ENCODE measurements around the gene MTFR1L.

The MTFR1L gene

DNA sequence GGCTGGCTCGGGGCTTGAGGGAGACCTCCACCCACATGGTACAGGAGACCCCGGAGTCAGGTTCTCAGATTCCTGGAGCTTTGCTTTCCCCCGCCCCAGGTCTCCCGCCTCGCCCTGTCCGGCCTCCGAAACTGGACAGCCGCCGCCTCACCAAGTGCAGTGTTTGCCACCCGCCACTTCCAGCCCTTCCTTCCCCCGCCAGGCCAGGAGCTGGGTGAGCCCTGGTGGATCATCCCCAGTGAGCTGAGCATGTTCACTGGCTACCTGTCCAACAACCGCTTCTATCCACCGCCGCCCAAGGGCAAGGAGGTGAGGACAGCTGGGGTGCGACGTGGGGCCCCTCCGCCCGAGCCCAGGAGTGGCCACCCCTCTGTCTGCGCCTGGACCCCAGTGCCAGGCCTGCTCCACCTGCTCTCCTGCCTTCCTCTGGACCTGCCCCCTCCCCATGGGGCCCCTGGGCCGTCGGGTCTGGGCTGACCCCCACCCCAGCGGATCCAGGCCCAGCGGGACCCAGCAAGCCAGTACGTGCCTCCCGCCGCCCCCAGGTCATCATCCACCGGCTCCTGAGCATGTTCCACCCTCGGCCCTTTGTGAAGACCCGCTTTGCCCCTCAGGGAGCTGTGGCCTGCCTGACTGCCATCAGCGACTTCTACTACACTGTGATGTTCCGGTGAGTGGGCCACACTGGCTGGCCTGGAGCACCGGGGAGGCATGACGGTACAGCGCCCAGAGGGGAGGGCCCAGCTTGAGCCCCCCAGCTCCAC, 11.1 kb upstream of the MTFR1L start:
- no peak for DNase-seq

DNA sequence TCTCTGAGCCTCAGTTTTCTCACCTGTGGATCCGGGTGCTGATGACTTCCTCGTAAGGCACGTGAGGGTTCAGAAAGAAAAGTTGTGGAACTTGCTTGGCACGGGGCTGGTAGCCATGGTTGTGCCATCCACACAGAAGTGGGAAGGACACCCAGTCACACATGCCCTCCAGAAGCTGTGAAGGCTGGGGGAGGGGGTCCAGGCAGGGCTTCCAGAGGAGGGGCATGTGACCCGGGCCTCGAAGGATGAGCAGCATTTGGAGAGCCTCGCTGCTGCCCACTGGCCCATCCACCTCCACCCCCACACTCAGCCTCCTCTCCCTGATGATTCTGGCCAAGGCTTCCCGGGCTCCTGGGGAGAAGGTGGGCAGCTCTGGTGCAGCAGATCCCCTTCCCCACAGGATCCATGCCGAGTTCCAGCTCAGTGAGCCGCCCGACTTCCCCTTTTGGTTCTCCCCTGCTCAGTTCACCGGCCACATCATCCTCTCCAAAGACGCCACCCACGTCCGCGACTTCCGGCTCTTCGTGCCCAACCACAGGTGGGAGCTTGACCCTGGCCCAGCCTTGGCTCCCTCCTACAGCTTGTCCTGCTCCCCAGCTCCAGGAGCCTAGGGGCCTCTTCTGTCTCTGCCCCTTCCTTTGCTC, 10.3 kb upstream of the MTFR1L start:
- DNase-seq, result no peak

DNA sequence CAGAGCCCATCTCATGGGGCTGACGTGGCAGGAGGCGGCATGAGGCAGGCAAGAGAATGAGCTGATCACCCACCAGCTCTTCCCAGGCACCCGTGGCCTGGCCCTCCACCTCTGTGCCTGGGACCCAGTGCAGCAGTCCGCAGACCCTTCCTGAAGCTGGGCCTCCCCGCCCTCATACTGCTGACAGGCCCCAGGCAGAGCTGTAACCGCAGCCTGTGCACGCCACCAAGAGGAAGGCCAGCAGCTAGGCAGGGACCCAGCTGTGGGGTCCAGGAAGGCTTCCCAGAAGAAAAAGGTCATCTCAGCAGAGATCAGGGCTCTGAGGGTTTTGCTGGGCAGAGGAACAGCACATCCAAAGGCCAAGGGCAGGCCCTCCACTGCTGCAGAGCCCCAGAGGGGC, 9.8 kb upstream of the MTFR1L start:
- no peak for DNase-seq

DNA sequence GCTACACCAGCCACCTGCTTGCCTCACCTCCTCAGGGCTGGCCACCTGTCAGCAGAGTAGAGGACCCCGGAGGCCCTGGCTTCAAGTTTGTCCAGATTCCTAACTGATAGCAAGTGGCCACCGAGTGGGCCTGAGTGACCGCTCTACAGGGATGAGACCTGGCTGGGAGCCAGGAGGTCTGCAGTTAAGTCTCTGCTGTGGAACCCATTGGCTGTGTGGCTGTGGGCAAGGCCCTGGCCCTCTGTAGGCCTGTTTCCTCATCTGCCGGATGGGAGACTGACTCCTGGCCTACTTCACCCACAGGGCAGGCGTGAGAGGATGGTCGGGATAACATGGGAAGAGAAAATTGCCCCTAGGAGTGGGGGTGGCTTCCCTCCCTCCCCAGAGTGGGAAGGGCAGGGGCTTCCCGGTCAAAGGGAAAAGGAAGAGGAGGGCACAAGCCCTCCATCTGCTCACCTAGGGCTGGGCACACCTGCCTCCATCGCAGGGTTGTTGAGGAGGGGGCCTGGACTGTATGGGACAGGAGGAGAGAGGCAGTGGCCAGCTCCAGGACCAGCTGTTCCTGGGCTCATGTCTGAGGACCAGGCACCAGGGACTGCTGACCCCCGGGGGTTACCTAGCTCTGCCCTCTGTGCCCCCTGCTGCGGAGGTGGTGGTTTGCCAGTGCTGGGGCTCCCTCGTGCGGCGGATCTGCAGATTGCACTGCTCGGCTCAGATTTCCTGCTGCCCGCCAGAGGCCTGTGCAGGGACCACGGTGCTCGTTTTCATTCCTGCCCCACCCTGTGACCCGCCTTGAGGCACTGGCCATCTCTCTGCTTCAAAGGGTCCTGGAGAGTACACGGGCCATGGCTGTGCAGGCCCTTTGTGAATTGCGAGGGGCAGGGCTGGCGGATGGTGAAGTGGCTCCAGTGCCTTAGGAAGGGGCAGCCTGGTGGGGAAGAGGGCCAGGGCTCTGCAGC, 9.1 kb upstream of the MTFR1L start:
- peak; percentile 82 for DNase-seq

DNA sequence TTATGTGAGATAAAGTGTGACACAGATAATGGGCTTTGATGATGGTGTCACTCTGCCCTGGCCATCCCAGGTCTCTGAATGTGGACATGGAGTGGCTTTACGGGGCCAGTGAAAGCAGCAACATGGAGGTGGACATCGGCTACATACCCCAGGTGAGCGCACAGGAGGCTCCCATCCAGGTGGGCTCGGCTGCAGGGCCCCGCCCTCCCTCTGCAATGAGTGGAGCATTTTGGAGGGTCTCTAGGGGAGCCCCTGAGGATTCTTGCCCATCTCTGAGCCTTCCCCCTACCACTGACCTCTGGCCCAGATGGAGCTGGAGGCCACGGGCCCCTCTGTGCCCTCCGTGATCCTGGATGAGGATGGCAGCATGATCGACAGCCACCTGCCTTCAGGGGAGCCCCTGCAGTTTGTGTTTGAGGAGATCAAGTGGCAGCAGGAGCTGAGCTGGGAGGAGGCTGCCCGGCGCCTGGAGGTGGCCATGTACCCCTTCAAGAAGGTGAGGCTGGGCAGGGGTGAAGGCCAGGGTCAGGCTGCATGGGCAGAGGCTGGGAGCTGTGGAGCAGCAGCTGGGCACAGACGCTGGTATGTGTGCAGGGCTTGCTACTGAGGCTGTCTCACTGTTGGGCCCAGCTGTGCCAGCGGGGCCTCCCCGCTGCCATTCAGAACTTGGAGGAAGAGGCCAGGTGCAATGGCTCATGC, 8.2 kb upstream of the MTFR1L start:
- no peak for DNase-seq

DNA sequence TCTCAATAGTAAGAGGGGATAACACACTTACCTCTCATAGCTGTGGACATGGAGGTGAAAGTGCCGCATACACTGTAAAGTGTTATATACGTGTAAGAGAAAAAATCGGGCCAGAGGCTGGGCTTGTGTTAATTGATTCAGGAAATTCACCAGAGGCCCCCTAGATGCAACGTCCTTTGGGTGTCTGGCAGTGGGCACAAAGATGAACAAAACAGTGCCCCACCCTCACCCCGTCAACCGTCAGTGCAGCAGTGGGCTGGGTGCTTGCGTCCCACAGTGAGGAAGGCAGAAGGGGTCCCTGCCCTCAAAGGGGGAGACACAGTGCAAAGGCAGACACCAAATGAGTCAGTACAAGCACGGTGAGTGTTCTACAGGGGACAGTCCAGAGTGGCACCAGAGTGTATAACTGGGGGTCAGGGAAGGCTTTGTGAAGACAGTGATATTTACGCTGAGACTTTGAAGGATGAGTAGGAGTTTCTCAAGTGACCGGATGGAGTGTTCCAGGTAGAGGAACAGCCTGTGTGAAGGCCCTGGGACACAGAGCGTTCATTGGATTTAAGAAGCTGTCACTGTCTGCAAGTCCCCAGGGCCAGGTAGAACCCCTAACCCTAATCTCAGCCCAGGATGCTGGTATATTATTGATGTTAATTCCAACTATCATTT, 6.6 kb upstream of the MTFR1L start:
- no peak for DNase-seq

DNA sequence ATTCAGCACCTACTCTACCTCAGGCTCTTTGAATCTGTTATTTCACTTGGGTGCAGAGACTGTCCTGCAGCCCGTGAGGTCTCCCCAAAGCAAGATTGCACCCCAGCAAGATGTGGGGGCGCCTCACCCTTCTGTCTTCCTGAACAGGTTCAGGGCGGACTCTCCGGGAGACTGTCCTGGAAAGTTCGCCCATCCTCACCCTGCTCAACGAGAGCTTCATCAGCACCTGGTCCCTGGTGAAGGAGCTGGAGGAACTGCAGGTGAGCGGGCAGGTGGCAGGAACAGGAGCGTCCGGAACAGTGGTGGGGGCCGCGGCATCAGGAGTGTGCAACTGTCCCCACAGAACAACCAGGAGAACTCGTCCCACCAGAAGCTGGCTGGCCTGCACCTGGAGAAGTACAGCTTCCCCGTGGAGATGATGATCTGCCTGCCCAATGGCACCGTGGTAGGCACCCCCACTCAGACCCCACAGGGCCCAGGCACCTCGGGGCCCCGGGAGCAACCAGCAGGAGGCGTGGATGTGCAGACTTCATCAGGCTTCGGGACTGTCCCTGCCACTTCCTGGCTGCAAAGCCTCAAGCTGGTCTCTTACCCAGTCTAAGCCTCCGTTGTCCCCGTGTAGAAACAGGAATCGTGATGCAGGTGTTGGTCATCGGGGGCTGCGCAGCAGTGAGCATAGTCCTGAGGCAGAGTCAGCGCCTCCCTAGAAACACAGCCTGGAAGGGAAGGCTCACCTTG, 5.9 kb upstream of the MTFR1L start:
- no peak for DNase-seq

DNA sequence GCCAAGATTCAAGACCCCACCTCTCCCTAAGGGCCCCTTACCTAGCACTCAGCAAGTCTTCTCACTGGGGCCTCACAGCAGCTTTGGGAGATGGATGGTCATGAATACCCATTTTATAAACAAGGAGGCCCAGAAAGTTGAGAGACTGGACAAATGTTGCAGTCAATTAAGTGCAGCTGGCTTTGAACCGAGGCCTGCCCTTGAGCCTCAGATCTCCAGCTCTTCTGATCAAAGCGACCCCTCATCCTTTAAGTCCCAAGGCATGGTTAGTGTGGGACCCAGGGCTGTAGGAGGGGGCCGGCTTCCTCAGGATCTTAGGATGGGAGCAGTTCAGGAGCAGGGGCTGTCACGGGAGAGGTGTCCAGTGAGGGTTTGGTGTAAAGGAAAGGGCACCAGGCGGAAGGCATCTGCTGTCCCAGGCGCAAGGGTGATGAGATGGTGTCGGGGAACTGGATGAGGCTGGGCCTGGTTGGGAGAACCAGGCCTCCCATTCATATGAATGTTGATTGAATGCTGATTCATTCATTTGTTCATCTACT, 5.1 kb upstream of the MTFR1L start:
- DNase-seq, result no peak

DNA sequence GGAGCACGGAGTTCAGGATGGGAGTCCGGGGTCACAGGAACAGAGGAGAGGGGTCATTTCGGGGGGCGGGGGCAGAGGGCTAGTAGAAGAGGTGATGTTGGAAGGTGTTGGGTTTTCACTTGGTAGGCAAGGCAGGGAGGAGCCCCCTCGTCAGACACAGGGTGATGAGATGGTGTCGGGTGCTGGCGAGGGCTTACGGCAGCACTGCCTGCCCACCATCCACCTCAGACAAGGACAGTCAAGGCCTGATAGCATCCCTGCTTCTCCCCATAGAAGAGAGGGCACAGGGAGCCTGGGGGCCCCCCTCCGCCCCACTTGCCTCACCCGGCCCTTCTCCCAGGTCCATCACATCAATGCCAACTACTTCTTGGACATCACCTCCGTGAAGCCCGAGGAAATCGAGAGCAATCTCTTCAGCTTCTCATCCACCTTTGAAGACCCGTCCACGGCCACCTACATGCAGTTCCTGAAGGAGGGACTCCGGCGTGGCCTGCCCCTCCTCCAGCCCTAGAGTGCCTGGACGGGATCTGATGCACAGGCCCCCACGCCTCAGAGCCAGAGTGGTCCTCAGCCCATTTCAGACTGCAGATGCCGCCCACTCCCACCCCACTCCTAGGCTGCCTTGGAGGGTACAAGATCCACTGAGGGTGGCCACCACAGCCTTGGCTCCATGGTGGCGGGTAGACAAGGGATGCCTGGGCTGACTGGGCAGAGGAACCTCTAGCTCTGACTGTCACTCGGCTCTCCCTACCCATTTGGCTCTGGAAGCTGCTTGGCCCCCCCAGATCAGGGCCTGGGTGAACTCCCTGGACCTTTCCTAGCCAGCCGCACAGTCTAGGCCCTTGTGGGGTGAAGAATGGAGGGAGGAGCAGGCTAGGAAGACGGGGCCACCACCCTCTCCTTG, 4.3 kb upstream of the MTFR1L start:
- DNase-seq, result no peak

DNA sequence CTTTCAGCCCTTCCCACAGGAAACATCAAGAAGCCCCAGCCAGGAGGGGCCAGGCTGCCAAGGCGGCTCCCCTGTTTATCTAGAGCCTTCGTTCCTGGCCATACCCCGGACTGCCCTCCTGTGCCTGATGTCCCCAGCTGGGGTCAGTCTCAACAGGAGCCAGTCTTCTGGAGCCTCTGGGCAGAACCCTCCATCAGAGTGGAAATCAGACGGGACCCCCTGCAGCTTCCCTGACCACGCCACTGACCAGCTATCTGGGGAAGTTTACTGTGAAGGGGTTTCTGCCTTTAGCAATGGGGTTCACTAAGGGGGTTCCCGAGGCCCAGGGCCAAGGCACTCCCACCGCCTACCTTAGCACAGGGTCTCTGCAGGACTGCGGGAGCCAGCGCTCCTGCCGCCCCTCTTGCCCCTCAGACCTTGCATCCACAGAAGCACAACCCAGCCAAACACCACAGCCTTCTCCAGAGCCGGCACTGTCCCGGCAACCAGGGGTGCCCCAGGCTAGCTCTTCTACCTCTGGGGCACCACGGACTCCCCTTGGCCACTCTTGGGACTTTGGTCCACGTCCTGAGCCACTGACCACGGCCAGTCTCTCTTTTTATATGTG, 3.5 kb upstream of the MTFR1L start:
- DNase-seq, result no peak

DNA sequence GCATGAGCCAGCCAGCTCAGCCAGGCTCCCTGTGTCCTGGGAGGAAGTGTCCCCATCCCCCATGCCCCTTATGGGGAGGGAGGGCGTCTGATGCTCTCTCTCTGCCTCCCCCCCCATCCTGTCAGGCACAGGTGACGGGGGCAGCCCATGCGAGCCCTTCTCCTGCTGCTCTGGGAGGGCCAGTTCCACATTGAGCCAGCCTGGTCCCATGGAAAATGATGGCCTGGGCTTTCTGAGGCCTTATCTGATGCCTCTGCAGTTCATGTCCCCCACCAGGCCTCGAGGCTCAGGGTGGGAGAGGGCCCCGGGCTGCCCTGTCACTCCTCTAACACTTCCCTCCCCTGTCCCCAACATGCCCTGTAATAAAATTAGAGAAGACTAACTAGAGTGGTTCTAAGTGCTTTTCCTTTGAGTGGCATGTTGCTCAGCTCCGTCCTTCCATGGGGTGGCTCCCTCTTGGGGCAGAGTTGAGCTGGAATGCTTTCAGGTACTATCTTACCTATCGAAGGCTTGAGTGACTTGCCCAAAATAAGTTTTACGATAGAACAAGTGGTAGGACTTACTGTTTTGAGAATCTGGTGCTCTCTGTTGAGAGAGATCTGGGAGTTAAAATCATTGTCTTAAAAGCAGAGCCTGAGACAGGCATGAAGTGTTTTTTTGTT, 1.8 kb upstream of the MTFR1L start:
- no peak for DNase-seq

DNA sequence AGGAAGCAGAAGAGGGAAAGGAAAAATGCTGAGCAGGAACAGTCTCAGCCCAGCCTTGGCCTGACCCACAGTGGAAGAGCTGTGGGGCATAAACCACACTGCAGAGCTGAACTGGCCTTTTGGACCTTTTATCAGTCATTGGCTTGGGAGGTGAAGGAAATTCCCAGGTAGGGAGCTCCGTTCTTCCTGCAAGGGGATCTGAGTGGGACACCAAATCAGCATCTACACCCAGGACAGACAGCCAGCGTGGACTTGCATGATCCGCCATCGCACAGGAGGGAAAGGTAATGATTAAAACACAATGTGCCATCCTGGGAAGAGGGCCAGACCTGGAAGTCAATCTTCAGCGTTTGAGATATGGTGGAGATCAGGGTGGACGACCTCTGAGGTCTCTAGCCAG, 1.2 kb upstream of the MTFR1L start:
- DNase-seq, result no peak

DNA sequence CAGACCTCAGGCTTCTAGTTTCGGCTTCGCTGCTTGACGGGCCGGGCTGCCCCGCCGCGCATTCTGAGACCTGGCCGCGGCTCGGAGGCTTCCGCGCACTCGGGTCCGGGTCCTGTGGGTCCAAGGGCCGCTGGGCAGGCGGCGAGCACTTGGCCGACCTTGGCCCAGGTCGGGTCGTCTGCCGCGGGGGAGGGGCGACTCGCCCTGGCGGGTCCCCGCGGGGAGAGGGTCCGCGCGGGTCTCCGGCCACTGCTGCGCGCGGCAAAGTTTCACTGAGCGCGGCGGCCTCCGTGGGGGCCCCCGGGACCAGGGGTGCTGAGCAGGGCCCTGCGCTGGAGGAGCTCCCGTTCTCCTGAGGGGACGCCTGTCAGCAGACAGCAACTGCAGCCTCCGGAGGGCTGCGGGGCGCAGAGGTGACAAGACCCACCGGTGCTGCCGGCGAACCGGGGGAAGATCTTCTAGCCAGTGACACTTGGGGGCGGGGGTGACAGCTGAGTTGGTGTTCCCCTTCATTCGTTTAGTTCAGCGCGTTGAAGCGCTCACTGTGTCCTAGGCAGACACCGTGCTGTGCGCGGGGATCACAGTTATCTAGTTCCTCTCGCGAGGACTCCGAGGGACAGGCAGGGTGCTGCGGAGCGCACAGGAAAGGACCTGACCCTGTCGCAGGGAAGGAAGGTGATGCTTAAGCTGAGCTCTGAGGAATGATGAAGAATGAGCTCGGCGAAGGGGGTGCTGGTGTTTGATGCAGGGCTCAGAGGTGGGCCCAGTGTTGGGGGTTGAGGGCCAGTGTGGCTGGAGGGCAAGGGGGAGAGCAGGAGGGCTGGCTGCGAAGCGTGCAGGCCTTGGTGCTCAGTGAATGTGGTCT, 725 bp downstream of the MTFR1L start:
- DNase-seq, result peak; percentile 62

DNA sequence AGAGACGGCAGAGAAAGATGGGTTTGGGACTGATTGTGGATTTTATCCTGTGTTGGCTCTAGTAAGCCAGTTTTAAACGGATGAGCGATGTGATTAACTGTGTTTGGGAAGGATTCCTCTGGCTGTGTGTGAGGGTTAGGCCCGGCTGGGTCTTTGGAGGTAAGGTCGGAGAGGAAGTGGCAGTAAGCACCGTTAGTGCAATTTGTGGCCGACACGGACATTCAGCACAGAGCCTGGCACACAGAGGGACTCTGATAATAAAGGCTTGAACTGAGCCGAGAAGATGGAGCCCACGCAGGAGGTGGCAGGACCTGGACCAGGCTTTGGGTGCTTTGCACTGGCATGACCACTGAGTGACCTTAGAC, 1.3 kb downstream of the MTFR1L start:
- no peak for DNase-seq

DNA sequence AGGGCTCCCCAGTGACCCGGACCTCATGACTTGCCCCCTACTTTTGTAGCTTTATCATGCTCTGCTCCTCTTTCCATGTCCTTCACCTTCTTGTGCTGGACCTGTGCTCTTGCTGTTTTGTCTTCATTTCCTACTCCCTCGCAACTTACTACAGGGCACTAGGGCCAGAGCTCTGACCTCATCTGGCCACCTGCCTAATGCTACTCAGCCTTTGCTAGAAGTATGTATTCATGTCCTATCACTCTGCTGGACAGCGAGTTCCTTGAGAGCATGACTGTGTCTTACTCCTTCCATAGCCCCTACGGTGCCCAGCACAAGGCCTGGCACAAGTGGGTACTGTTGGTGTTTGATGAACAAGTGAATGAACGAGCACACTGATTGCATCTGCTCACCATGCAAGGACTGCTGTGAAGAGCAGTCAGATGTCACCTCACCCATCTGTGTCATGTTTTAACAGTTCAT, 1.9 kb downstream of the MTFR1L start:
- DNase-seq, result no peak

DNA sequence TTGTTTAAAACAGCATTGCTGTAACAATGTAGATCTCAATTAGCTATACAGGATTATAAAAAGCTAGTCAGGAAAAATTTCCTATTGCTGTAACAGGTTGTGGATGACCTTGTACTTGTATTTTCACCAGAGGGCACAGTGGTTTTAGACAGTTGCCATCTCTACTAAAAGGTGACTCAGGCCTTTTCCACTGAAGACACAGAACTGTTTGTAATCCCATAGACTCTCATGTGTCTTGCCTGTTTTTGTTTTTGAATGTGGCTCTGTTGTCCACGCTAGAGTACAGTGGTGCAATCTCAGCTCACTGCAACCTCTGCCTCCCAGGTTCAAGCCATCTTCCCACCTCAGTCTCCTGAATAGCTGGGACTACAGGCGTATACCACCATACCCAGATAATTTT, 5.9 kb downstream of the MTFR1L start:
- DNase-seq, result no peak

DNA sequence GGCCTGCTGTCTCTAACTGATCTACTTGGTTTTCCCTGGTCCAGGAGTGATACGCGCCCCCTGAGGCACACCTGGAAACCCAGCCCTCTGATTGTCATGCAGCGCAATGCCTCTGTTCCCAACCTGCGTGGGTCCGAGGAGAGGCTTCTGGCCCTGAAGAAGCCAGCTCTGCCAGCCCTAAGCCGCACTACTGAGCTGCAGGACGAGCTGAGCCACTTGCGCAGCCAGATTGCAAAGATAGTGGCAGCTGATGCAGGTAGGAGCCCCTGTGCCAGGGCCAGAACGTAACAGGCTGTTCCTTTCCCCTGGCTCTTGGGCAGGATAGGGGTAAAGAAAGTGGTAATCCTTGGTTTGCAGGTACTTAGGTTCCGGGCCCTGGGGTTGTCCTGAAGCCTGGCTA, 6.8 kb downstream of the MTFR1L start:
- no peak for DNase-seq

DNA sequence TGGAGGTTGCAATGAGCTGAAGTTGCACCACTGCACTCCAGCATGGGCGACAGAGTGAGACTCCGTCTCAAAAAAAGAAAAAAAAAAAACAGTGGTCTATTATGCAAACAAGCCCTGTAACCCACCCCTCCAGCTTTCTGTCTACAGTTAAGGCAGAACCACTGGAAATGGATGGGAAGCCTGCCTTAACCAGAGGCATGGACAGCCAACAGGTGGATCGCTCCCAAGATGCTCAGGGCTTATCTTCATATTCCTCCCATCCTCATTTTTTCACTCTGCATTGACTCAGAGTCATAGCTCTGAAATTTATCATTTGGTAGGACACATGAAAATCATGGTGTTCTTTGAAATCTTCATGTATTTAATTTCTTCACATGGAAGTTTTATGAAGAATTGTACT, 8.7 kb downstream of the MTFR1L start:
- DNase-seq, result no peak
